HG02938 (cell line): Measurements from ENCODE around the gene KLHL30.

Experiments
- ATAC-seq: cut with Tn5 transposase; IDR thresholded peaks from one replicate; pipeline ENCODE4 v1.9.1; 2021; ENCODE audit warnings: mild to moderate bottlenecking, moderate library complexity; ENCODE audit not compliant: unreplicated experiment

Gene KLHL30

DNA sequence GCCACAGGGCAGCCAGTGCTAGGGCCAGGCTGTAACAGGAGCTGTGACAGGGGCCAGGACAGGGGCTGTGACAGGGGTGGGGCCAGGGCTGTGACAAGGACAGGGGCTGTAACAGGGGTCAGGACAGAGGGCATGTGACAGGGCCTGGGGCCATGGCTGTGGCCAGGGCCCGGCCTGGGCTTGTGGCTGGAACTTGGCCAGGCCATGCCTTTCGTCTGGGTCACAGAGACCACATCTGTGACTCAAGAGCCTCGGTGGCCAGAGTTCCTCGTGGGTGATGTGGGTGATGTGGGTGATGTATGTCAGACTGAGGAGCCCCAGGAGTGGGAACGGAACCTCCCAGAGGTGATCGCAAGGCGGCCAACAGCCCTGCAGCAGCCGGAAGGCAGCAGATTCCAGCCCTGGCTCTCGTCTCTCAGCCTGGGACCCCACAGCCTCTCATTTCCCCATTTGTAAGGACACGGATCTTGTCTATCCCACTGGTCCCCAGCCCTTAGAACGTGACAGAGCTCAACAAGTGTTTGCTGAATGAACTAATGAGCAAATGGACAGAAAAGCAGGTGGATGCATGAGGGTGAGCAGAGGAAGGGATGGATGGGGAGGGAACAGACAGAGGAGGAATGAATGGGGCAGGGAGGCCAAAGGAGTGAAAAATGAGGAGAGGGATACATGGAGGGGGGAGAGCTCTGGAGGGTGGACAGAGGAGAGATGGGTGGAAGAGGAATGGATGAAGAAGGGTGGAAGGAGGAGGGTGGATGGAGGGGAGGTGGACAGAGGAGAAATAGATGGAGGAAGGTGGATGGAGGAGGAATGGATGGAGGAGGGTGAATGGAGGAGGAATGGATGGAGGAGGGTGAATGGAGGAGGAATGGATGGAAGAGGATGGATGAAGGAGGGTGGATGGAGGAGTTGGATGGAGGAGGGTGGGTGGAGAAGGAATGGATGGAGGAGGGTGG lies 21.0 kb upstream of the KLHL30 start:
- ATAC-seq, result no peak

GRCh38 chr2:238119756-238120462 lies 18.6 kb upstream of the KLHL30 start:
- no peak for ATAC-seq

DNA sequence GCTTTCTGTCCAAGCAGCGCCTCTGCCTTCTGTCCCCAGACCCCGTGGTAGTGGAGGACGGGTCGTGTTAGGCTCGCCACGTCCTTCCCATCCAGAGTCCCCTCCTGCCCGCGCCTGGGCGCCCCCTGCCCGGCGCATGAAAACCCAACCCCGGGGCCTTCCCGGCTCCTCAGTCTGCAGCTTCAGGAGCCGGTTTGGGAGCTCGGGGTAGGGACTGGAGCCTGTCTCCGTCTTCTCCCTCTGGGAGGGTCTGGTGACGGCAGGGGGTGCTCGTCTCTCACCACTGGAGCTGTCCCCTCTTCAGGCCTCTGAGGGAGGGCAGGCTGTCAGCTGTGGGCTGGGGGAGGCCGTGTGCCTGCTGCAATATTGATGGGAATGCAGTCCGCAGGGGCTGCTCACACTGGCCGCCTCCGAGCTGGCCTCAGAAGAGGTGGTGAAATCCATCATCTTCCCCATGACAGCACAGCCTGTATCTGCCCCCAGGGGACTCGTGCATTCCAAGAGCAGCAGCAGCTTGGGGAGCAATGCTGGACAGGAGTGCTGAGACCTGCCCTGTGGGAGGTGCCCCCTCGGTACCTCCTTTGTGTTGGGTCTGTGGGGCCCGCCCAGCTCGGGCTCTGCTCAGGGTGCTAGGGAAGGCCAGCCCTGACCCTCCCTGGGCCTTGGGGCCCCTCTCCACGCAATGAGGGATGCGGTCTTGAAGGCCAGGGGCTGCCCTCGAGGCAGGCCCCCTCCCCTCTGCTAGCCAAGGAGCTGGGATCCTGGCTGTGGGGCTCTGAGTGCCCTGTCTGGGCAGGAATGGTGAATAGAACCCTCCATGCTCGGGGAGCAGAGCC lies 17.8 kb upstream of the KLHL30 start:
- ATAC-seq, result no peak

DNA sequence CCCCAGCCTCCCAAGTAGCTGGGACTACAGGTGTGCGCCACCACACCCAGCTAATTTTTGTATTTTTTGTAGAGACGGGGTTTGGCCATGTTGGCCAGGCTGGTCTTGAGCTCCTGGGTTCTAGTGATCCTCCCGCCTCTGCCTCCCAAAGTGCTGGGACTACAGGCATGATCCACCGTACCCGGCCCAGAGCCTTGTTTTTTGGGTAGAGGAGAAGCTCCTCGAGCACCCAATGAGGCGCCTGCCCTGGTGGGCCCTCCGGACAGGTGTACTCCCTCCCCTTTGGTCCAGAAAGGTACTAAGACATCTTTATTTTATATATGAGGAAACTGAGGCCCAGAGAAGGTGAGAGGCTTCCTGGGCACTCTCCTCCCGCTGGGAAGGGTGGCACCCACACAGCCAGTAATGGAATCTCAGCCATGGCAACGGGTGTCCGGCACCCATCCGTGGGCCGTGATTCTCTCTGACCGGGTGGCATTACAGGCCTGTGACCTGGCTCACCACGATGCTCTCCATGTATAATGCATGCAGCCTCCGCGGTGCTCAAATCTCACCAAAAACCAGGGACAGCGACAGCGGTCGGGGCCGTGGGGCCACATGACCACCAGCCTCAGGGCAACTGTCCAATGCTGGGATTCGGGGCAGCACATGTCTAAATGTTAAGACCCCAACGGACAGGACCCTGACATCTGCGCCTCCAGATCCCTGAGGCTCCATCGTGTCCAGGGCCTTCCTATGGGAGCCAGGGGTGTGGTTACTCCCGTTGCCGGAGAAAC lies 16.8 kb upstream of the KLHL30 start:
- ATAC-seq, result no peak

DNA sequence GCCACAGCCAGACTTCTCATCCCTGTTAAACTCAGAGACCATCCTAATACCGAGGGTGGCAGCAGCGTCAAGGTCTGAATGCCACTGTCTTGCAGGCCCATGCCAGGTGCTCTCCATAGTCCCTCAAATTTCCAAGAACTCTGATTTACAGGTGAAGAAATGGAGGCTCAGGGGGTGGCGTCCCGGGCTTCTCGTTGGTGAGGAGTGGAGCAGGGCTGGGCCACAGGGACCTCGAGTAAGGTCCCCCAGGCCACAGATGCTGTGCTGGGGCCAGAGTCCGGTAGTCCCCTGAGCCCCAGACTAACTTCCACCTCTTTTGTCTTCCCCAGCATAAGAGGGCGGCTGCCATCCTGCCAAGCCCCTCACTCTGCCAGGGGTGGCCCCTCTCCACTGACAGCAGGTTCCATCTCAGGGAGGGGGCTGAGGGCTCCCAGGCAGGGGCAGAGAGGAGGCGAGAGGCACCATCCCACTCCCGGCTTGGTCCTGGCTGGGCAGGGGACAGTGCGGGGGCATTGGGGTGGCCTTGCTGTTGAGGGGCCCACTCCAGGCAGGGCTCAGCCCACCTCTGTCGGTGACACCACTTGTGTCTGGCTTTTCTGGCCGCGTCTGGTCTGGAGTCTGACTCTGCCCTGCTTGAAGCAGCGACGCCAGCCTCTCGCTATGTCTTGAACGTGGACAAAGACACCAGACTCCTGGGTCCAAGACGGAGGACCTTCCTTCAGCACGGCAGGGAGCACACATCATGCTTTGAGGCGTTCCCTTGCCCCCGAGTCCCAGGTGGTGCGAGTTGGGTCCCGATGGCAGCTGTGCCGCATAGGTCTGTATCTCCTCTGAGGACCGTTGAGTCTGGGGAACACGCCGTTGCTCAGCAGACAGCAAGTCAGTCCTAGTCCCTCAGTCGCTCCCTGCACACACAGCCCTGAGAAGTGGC lies 15.9 kb upstream of the KLHL30 start:
- no peak for ATAC-seq

DNA sequence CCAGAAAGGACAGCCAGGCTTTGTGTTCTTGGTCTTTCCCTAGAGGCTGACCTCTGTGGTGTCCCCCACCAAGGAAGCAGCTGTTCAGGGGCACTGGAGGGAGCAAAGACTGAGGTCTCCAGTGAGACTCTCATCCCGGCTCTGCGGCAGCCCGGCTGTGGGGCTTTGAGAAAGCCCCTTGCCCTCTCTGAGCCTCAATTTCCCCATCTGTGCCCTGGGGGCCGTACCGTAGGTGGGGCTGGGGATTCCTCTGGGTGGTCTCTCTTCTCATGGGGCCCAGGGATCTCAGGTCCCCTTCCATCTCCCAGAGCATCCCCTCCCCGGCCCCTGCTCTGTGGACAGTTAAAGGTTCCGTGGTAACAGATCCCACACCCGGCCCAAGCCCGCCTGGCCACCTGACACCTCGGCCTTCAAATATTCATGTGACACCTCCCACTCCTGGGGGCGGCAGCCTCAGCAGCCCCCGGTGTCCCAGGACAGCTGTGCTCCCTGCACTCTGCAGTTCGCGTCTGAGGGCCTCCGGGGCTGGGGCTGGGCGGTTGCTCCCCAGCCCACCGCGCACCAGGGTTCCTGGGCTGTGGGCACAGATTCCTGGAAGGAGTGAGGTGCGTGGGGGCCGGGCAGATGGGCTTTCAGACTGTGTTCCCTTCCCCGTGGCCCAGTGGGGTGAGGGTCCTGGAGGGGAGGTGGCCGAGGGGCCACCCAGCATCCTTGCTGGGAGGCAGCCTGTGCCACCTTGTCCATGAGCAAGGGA lies 15.1 kb upstream of the KLHL30 start:
- ATAC-seq, result no peak

DNA sequence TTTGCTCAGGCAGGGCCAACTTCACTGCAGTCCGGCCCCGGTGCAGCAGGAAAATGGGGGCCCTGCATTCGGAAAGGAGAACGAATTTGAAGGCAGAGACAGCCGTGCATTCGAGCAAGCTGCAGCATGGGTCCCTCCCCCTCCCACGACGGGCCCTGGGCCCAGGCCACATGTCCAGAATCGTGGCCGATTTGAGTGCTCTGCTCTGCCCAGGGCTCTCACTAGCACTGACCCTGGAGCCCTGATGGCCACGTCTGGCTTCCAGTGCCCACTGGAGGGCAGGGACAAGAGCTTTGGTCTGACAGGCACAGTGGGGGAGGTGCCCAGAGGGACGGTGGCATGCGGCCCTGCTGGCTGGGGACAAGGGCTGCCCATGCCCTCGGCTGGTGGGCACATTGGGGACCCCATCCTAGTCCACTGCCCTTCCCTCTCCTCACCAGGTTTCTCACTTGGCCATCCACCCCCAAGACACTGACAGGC lies 14.4 kb upstream of the KLHL30 start:
- no peak for ATAC-seq

DNA sequence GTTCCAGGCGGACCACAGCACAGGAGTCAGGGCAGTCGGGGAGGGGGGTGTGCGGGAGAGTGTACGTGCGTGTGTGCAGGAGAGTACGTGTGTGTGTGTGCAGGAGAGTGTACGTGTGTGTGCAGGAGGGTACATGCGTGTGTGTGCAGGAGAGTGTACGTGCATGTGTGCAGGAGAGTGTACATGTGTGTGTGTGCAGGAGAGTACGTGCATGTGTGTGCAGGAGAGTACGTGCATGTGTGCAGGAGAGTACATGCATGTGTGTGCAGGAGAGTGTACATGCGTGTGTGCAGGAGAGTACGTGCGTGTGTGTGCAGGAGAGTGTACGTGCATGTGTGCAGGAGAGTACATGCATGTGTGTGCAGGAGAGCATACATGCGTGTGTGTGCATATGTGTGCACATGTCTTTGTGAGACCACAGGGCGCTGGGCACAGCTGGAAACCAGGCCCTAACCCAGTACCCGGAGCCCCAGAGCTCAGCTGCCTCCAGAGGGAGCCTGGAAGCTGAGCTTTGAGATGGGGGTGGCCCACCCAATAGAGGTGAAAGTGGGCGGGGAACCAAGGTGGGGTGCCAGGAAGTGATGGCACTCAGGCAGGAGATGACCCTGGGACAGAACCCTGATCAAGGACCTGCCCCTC lies 13.9 kb upstream of the KLHL30 start:
- no peak for ATAC-seq

DNA sequence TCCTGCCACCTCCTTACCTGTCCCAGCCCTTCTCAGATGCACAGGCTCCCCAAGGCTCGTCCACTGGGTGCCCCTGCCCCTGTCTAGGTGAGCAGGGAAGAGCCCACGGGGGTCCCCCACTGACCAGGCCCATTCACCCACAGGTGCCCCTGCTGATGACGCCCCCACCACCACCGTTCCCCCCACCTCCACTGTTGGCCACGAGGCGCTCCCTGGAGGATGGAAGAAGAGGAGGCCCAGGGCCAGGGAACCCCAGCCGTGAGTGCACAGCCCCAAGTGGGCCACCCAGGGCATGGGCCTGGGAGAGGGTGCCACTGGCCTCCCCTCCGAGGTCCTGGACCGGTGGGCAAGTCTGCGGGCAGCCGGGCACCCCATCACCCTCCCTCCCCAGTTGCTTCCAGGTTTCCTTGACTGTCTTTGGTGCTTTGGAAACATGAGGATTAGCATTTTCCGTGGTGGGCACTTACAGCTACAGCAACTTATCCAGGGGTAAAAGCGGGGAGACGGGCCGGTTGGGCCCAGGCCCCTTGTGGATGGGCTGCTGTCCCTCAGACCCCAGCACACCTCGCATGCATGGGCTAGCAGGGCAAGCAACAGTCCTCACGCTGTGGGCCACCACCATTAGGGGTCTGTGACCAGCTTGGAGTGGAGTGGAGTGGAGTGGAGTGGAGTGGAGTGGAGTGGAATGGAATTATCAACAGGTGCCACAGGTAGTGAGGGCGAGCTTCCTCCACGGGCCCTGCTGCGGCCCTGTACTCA lies 13.2 kb upstream of the KLHL30 start:
- ATAC-seq, result no peak

GRCh38 chr2:238126338-238126737 lies 12.1 kb upstream of the KLHL30 start:
- ATAC-seq, result no peak

DNA sequence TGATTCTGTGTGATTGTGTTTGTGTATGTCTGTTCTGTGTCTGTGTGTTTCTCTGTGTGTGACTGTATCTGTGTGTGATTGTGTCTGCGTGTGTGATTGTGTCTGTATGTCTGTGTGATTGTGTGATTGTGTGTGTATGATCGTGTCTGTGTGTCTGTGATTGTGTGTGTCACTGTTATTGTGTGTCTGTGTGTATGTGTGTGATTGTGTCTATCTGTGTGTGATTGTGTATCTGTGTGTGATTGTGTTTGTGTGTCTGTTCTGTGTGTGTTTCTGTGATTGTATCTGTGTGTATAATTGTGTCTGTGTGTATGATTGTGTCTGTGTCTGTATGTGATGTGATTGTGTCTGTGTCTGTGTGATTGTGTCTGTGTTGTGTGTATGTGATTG lies 11.7 kb upstream of the KLHL30 start:
- no peak for ATAC-seq

DNA sequence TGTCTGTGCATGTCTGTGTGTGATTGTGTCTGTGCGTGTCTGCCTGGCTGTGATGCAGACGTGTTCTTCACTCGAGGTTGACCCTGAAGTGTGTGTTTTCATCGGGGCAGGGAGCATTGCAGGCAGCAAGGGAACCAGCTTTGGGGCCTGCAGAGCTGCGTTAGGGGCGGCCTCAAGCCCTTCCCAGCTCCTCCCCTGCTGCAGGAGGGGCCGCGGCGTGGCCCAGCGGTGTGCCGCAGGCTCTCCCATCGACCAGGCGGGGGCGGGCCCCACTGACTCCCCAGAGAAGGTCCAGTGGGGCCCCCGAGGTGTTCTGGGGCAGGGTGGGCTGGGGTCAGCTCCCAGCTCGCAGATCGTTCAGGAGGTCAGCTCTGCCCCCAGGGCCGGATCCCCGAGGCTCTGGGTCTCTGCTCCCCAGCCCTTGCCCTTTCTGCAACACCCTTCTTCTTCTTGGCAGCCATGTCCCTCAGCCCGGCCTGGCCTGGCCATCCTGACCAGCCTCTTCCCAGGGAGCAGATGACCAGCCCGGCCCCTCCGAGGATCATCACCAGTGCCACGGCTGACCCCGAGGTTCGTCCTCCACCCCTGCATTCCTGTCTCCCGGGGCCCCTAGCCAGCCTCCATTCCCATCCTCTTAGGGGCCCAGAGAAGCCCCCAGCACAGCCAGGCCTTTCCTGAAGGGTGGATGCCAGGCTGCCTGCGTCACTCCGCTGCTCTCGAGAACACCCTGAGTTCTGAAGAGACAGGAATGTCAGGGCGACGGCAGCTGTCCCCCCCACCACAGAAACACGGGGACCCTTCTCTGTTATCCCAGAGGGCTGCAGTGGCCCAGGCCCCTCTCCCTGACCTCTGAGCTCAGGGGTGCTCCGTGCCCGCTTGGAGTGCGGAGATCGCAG lies 11.1 kb upstream of the KLHL30 start:
- no peak for ATAC-seq

- ATAC-seq, result no peak
These were observed 10.4 kb upstream of the KLHL30 start for GRCh38 chr2:238128061-238128440.

- no peak for ATAC-seq
These were observed 9.9 kb upstream of the KLHL30 start for GRCh38 chr2:238128534-238129001.

DNA sequence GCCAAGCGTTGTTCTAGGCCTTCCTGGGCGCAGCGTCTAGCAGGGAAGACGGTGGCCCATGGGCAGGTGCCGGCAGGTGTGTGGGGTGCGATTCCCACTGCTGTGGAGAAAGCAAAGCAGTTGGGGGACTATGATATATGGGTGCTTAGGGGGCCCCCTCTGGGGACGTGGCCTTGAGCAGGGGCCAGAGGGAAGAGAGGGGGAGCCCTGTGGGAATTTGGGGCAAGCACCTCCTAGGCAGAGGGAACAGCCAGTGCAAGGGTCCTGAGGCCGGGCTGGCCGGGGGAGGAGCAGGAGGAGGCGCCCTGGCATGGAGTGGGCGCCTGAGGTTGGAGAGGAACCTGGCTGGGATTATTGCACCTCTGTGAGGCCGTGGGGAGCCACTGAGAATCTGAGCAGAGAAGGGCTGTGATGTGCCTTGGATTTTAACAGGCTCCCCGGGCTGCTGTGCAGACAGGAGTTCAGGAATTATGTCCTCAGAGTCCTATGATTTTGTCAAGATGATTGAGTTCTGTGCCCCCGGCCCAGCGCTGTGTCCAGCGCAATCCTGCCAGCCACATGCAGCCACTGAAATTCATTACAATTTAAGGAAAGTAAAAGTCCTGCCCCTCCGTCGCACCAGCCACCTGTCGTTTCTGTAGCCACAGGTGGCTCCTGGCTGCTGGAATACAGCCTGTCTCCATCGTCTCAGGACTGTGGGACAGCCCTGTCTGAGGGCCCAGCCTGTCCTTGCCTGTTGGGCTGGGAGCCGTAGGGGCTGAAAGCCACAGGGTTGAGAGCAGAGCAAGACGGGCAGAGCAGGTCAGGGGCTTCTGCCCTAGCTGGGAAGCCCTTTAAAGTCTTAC lies 9.1 kb upstream of the KLHL30 start:
- ATAC-seq, result no peak
